ENCODE data around the gene SLC16A11.

GRCh38 chr17:7043497-7044198, at the start of gene SLC16A11:
- TF ChIP-seq POLR2A (IDR thresholded peaks at IDR 0.05; ENCODE audit: low read depth, low read length) (no peak), TAF1 (IDR thresholded peaks at IDR 0.05; ENCODE audit: borderline replicate concordance, low read depth, low read length) (no peak), POLR2AphosphoS5 (IDR thresholded peaks at IDR 0.05; ENCODE audit: low read depth, low read length) (no peak)
